Upper lobe of left lung (tissue), 4 donors: Measurements from ENCODE around the gene ETV7.

Experiments used
- EP300 ChIP-seq, 4 donors: sonication (generic); formaldehyde crosslinking; IDR thresholded peaks; one replicate each; pipeline ENCODE4 v1.5.1; 2017; ENCODE audit warnings: antibody characterized with exemption in 4 of 4, control low read depth in 2 of 4
- POLR2AphosphoS5 ChIP-seq, 2 donors: sonication (generic); formaldehyde crosslinking; IDR thresholded peaks; one replicate each; pipeline ENCODE4 v1.5.1; 2017; ENCODE audit warnings: antibody characterized with exemption in 2 of 2
- TF ChIP-seq, protein P1 (sequence below), 6 experiments: fragments of 450-650 bp in 4 of 6; fragments of 200-600 bp in 2 of 6; sonication (generic) in 2 of 6; IDR thresholded peaks; one replicate each; pipeline ENCODE4 v1.5.1; 2016 to 2019; ENCODE audit warnings: antibody characterized with exemption in 6 of 6

DNA sequence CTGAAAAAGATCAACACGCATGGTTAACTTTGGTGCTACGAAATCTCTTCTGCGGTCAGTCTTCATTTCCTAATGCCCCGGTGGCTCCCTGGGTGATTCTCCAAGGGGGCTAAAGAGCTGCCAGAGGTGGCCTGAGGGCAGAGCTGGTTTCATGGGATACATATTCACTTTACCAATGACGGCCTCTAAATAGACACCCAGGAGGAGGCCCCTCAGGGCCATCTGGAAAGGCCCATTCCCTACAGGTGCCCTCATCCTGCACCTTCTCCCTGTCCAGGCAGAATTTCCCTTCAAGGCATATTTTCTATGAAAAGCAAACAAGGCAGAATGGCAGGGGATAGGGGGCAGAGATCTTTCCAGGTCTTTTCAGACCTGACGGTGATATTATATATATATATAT is 63.3 kb downstream of the ETV7 start:
- TF ChIP-seq, protein P1, sequence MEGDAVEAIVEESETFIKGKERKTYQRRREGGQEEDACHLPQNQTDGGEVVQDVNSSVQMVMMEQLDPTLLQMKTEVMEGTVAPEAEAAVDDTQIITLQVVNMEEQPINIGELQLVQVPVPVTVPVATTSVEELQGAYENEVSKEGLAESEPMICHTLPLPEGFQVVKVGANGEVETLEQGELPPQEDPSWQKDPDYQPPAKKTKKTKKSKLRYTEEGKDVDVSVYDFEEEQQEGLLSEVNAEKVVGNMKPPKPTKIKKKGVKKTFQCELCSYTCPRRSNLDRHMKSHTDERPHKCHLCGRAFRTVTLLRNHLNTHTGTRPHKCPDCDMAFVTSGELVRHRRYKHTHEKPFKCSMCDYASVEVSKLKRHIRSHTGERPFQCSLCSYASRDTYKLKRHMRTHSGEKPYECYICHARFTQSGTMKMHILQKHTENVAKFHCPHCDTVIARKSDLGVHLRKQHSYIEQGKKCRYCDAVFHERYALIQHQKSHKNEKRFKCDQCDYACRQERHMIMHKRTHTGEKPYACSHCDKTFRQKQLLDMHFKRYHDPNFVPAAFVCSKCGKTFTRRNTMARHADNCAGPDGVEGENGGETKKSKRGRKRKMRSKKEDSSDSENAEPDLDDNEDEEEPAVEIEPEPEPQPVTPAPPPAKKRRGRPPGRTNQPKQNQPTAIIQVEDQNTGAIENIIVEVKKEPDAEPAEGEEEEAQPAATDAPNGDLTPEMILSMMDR (IDR thresholded peaks at IDR 0.05), result no peak
- TF ChIP-seq POLR2AphosphoS5 (IDR thresholded peaks at IDR 0.05) (no peak), EP300 (IDR thresholded peaks at IDR 0.05) (no peak)
